ENCODE data around the gene CDH13.

Gene CDH13

DNA sequence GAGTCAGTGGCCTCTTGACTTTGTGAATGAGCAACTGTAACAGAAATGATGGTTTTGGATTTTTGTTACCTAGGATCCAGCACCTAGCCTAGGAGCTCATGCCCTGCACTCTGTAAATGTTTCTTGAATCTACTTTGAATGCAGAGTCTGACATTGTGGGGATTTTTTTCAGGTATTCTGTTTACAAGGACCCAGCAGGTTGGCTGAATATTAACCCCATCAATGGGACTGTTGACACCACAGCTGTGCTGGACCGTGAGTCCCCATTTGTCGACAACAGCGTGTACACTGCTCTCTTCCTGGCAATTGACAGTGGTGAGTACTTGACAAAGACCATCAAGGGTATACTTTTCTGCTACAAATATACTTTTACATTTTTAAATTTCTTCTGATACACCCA is 1121.2 kb downstream of the CDH13 start:
- no peaks in the 10 kb centered on the region for H3K79me2 ChIP-seq (ENCODE audit: low read length)

DNA sequence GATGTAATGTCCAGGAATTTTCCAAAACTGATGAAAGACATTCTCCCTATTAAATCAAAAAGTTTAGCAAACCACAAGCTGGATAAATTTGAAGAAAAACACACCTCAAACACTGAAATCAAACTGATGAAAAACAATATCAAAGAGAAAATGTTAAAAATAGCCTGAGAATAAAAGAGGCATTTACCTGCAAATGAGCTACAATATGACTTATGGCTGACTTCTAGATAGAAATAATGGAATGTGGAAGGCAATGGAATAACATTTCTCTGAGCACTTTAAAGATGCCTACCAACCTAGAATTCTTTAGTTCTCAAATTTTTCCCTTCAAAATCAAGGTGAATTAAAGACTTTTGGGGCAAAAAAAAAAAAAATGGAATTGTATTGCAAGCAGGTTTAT is 1128.6 kb downstream of the CDH13 start:
- Histone ChIP-seq H3K4me2 (ENCODE audit: low read length) (no peak overlapping the region), H3K27ac (ENCODE audit: low read length) (no peak overlapping the region), H3K9ac (ENCODE audit: low read length) (no peak overlapping the region)

More for the DNA sequence above, 1121.2 kb downstream of the CDH13 start:
- H3K27ac ChIP-seq (ENCODE audit: low read length): no peak overlapping the region
- peaks cover 15% of the 10 kb centered on the region for H3K27me3 ChIP-seq (ENCODE audit: low read depth, low read length)
- no peak overlapping the region for H2AFZ ChIP-seq (ENCODE audit: low read depth, low read length)
- H3K4me3 ChIP-seq (ENCODE audit: low read length): no peak overlapping the region
- no peaks in the 10 kb centered on the region for H3K9me3 ChIP-seq (ENCODE audit: insufficient read depth, low read length)
- H3K4me1 ChIP-seq (ENCODE audit: low read length): peaks cover 19% of the 10 kb centered on the region
- TF ChIP-seq, protein P1, sequence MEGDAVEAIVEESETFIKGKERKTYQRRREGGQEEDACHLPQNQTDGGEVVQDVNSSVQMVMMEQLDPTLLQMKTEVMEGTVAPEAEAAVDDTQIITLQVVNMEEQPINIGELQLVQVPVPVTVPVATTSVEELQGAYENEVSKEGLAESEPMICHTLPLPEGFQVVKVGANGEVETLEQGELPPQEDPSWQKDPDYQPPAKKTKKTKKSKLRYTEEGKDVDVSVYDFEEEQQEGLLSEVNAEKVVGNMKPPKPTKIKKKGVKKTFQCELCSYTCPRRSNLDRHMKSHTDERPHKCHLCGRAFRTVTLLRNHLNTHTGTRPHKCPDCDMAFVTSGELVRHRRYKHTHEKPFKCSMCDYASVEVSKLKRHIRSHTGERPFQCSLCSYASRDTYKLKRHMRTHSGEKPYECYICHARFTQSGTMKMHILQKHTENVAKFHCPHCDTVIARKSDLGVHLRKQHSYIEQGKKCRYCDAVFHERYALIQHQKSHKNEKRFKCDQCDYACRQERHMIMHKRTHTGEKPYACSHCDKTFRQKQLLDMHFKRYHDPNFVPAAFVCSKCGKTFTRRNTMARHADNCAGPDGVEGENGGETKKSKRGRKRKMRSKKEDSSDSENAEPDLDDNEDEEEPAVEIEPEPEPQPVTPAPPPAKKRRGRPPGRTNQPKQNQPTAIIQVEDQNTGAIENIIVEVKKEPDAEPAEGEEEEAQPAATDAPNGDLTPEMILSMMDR (IDR thresholded peaks at IDR 0.05; ENCODE audit: low read depth, low read length): no peak
- TF ChIP-seq EZH2phosphoT487 (IDR thresholded peaks at IDR 0.05; ENCODE audit: low read depth): no peak
- H3K36me3 ChIP-seq (replicated peaks; ENCODE audit: low read depth, low read length): no peaks in the 10 kb centered on the region
- no peaks in the 10 kb centered on the region for H4K20me1 ChIP-seq (ENCODE audit: insufficient read depth, low read length)
- no peak overlapping the region for H3K4me2 ChIP-seq (ENCODE audit: low read length)
- H3K9ac ChIP-seq (ENCODE audit: low read length): no peak overlapping the region

DNA sequence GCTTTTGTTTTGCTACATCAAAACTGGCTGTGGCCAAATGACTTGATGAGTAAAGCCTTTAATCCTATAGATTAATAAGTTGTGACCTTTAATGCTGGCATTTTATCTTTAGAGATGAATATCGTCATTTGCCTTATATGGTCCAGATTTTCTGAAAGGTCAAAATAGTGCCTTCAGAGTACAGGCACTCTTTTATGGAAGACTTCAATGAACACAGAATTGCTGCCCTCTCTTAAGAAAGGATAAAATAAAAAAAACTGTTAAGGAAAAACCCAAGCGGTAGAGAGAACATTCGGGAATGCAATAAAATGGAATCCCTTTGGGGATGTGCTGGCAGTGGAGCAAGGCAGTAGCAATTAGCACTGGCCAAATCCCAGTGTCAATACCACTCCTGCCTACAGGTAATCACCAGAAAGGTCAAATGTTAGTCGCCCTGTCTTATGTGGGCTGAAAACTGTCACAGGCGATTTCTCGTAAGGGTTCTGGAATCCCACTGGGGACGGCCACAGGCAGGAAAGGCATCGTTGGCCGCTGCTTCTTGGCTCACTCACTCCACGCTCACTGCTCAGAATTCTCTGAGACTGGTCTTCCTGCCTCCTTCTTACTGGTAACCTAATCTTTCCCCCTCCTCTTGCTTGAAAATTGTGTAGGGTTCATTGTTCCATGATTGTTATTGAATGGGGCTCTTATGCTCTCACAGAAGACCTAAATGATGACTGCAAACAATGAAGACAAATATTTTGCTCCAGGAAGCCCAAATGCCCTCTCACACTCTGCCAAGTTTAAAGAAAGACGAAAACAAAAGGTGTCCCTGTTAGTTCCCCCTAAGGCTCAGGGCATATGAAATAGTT is 1135.6 kb downstream of the CDH13 start:
- no peaks in the 10 kb centered on the region for H3K4me1 ChIP-seq (ENCODE audit: low read length)
- H3K4me3 ChIP-seq (ENCODE audit: low read length): no peak overlapping the region
- no peak overlapping the region for H3K4me2 ChIP-seq (ENCODE audit: low read length)
- H3K79me2 ChIP-seq (ENCODE audit: low read length): no peaks in the 10 kb centered on the region
- H3K27ac ChIP-seq (ENCODE audit: low read length): no peak overlapping the region
- no peaks in the 10 kb centered on the region for H4K20me1 ChIP-seq (ENCODE audit: insufficient read depth, low read length)
- no peak overlapping the region for H2AFZ ChIP-seq (ENCODE audit: low read depth, low read length)
- TF ChIP-seq EZH2phosphoT487 (IDR thresholded peaks at IDR 0.05; ENCODE audit: low read depth): no peak
- TF ChIP-seq, protein P1 (IDR thresholded peaks at IDR 0.05; ENCODE audit: low read depth, low read length): no peak
- H3K9ac ChIP-seq (ENCODE audit: low read length): no peak overlapping the region
- no peaks in the 10 kb centered on the region for H3K36me3 ChIP-seq (replicated peaks; ENCODE audit: low read depth, low read length)
- peaks cover 3% of the 10 kb centered on the region; the same call in 1 of the 2 replicates for H3K27me3 ChIP-seq (ENCODE audit: low read depth, low read length)
- peaks cover 7% of the 10 kb centered on the region; the same call in 1 of the 2 replicates for H3K9me3 ChIP-seq (ENCODE audit: insufficient read depth, low read length)

More for the DNA sequence above, 1128.6 kb downstream of the CDH13 start:
- peaks cover 17% of the 10 kb centered on the region for H3K9me3 ChIP-seq (ENCODE audit: insufficient read depth, low read length)
- H3K79me2 ChIP-seq (ENCODE audit: low read length): no peaks in the 10 kb centered on the region
- H3K4me1 ChIP-seq (ENCODE audit: low read length): no peaks in the 10 kb centered on the region
- H4K20me1 ChIP-seq (ENCODE audit: insufficient read depth, low read length): no peaks in the 10 kb centered on the region
- peaks cover 11% of the 10 kb centered on the region; the same call in 1 of the 2 replicates for H3K27me3 ChIP-seq (ENCODE audit: low read depth, low read length)
- peaks cover 4% of the 10 kb centered on the region for H3K36me3 ChIP-seq (replicated peaks; ENCODE audit: low read depth, low read length)
- no peak overlapping the region for H3K4me3 ChIP-seq (ENCODE audit: low read length)
- no peak for TF ChIP-seq EZH2phosphoT487 (IDR thresholded peaks at IDR 0.05; ENCODE audit: low read depth)
- TF ChIP-seq, protein P1 (IDR thresholded peaks at IDR 0.05; ENCODE audit: low read depth, low read length): no peak
- no peak overlapping the region for H2AFZ ChIP-seq (ENCODE audit: low read depth, low read length)

DNA sequence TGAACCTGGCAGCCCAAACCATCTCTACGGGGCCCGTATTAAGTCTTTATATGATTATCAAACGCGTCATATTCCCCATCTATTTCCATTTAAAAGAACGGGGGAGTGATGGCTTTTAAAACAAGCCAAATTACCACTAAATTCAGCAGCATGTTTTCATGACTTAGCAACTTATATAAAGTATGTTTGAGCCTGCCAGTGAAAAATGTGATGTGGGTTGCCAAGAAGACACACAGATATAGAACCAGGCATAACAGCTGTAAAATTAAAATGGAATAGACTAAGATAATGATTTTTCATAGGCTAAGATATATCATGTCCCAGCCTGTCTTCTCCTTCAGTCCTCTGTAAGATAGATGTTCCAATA is 1136.2 kb downstream of the CDH13 start:
- H3K27me3 ChIP-seq (ENCODE audit: low read depth, low read length): peaks cover 3% of the 10 kb centered on the region; the same call in 1 of the 2 replicates
- no peak overlapping the region for H2AFZ ChIP-seq (ENCODE audit: low read depth, low read length)
- H3K36me3 ChIP-seq (replicated peaks; ENCODE audit: low read depth, low read length): no peaks in the 10 kb centered on the region
- no peaks in the 10 kb centered on the region for H4K20me1 ChIP-seq (ENCODE audit: insufficient read depth, low read length)
- no peak overlapping the region for H3K4me3 ChIP-seq (ENCODE audit: low read length)
- no peak overlapping the region for H3K4me2 ChIP-seq (ENCODE audit: low read length)
- peaks cover 7% of the 10 kb centered on the region; the same call in 1 of the 2 replicates for H3K9me3 ChIP-seq (ENCODE audit: insufficient read depth, low read length)
- no peaks in the 10 kb centered on the region for H3K4me1 ChIP-seq (ENCODE audit: low read length)
- no peak overlapping the region for H3K9ac ChIP-seq (ENCODE audit: low read length)
- H3K27ac ChIP-seq (ENCODE audit: low read length): no peak overlapping the region
- no peak for TF ChIP-seq EZH2phosphoT487 (IDR thresholded peaks at IDR 0.05; ENCODE audit: low read depth)
- TF ChIP-seq, protein P1 (IDR thresholded peaks at IDR 0.05; ENCODE audit: low read depth, low read length): no peak
- H3K79me2 ChIP-seq (ENCODE audit: low read length): no peaks in the 10 kb centered on the region

All from OCI-LY3 (cell line).